Ectodermal cell (in vitro differentiated cells): ENCODE data around the gene PIBF1.
"Not testable (repeated sequence)": the region's sequence is repeated elsewhere in the genome, so short reads cannot be mapped to it uniquely, and the experiment has no call there.

Experiments used
- H3K27ac ChIP-seq: 2 replicates; pipeline ENCODE4 v1.7.0; 2013; ENCODE audit warnings: mild to moderate bottlenecking, low read depth, low read length; ENCODE audit not compliant: insufficient read depth, poor library complexity, severe bottlenecking
- H3K27me3 ChIP-seq: 2 replicates; pipeline ENCODE4 v1.7.0; 2013; ENCODE audit warnings: mild to moderate bottlenecking, low read length; ENCODE audit not compliant: insufficient read depth, control insufficient read depth, poor library complexity, severe bottlenecking
- H3K36me3 ChIP-seq: one replicate; pipeline ENCODE4 v1.7.0; 2013; ENCODE audit warnings: low read length; ENCODE audit not compliant: control insufficient read depth, insufficient read depth
- H3K4me1 ChIP-seq: one replicate; pipeline ENCODE4 v1.7.0; 2013; ENCODE audit warnings: low read length; ENCODE audit not compliant: control insufficient read depth, insufficient read depth
- H3K4me3 ChIP-seq: 2 replicates; pipeline ENCODE4 v1.7.0; 2013; ENCODE audit warnings: low read depth, low read length, control low read depth; ENCODE audit not compliant: insufficient read depth
- H3K9me3 ChIP-seq: 2 replicates; pipeline ENCODE4 v1.7.0; 2013; ENCODE audit warnings: mild to moderate bottlenecking, low read length, moderate library complexity; ENCODE audit not compliant: control insufficient read depth
- WGBS, 2 experiments: methylation state at CpG; one replicate each; pipeline ENCODE4 v1.1.7; 2013; ENCODE audit warnings: missing lambda C conversion rate in 2 of 2; 5-methylcytosine and 5-hydroxymethylcytosine counted together

PIBF1 gene

DNA sequence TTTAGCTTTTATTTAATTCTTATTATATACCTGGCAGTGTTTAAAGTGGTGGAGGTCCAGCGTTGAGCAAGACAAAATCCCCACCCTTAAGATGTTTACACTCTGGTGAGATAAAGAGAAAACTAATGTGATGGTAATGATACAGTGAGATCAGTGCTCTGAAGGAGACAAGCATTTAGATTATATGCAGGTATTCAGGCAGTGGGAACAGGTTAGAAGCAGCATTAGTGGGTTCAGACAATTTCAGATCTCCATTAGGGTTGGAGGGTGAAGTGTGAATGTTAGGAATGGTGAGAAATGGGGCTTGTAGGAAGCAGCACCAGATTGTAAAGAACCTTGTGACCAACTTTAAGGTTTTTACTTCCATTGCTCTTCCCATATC is 39.0 kb downstream of the PIBF1 start:
- no peaks in the 10 kb centered on the region for H3K27me3 ChIP-seq
- no peak overlapping the region for H3K27ac ChIP-seq
- no peaks in the 10 kb centered on the region for H3K9me3 ChIP-seq
- H3K4me3 ChIP-seq: no peak overlapping the region
- WGBS, 2 experiments: 71 to 75% methylated on average over 1 of the region's 1 CpG
- no peaks in the 10 kb centered on the region for H3K36me3 ChIP-seq
- no peaks in the 10 kb centered on the region for H3K4me1 ChIP-seq

GRCh38 chr13:72823081-72823480 is 41.1 kb downstream of the PIBF1 start:
- Histone ChIP-seq H3K27ac (no peak overlapping the region), H3K9me3 (no peaks in the 10 kb centered on the region), H3K4me3 (no peak overlapping the region), H3K27me3 (no peaks in the 10 kb centered on the region), H3K4me1 (no peaks in the 10 kb centered on the region), H3K36me3 (no peaks in the 10 kb centered on the region)
- WGBS, 2 experiments: 100% methylated on average over 2 of the region's 2 CpGs; no CpG with 5 or more reads in 1 of the 2 experiments

- WGBS, 2 experiments: 94 to 96% methylated on average over 3 of the region's 3 CpGs
- H3K9me3 ChIP-seq: no peaks in the 10 kb centered on the region
- H3K4me1 ChIP-seq: no peaks in the 10 kb centered on the region
- H3K27me3 ChIP-seq: no peaks in the 10 kb centered on the region
- no peak overlapping the region for H3K27ac ChIP-seq
- H3K36me3 ChIP-seq: no peaks in the 10 kb centered on the region
- H3K4me3 ChIP-seq: no peak overlapping the region
Measured at GRCh38 chr13:72823724-72824123, 41.8 kb downstream of the PIBF1 start.

GRCh38 chr13:72834601-72835000 is 52.7 kb downstream of the PIBF1 start:
- H3K9me3 ChIP-seq: no peaks in the 10 kb centered on the region
- no peak overlapping the region for H3K27ac ChIP-seq
- WGBS, 2 experiments: 100% methylated on average over 2 of the region's 3 CpGs; no CpG with 5 or more reads in 1 of the 2 experiments
- no peaks in the 10 kb centered on the region for H3K27me3 ChIP-seq
- H3K4me3 ChIP-seq: no peak overlapping the region
- no peaks in the 10 kb centered on the region for H3K4me1 ChIP-seq
- no peaks in the 10 kb centered on the region for H3K36me3 ChIP-seq

- Histone ChIP-seq H3K4me3 (no peak overlapping the region), H3K36me3 (no peaks in the 10 kb centered on the region), H3K4me1 (no peaks in the 10 kb centered on the region), H3K27me3 (no peaks in the 10 kb centered on the region), H3K27ac (no peak overlapping the region), H3K9me3 (no peaks in the 10 kb centered on the region)
- WGBS, 2 experiments: 81 to 100% methylated on average over 1 of the region's 1 CpG
Measured at GRCh38 chr13:72839831-72840426, 58.0 kb downstream of the PIBF1 start.

- no peaks in the 10 kb centered on the region for H3K9me3 ChIP-seq
- H3K4me1 ChIP-seq: no peaks in the 10 kb centered on the region
- WGBS, 2 experiments: 95 to 96% methylated on average over 6 of the region's 6 CpGs
- no peaks in the 10 kb centered on the region for H3K36me3 ChIP-seq
- no peaks in the 10 kb centered on the region for H3K27me3 ChIP-seq
- no peak overlapping the region for H3K27ac ChIP-seq
- no peak overlapping the region for H3K4me3 ChIP-seq
Measured at GRCh38 chr13:72842991-72843390, 61.1 kb downstream of the PIBF1 start.

GRCh38 chr13:72845148-72845547 is 63.2 kb downstream of the PIBF1 start:
- not testable (repeated sequence) for H3K27me3 ChIP-seq, H3K36me3 ChIP-seq, H3K4me1 ChIP-seq, H3K4me3 ChIP-seq, H3K9me3 ChIP-seq, H3K27ac ChIP-seq
- 86 to 100% methylated on average over 2 of the region's 2 CpGs for WGBS, 2 experiments

DNA sequence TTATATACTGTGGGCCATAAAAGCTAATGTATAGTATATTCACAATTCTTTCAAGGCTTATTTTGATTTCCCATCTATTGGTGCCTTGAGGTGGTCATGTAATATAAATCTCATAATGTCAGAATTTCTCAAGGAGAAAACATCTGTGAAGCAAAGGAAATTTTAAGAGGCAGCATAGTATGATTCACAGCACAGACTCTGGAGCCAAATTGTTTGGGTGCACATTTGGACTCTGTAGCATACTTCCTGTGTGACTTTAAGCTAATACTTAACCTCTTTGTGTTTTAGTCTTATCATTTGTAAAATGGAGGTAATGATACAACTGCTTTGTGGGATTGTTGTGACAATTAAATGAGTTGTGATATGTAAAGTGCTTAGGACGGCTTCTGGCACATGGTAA is 67.6 kb downstream of the PIBF1 start:
- Histone ChIP-seq H3K27ac (no peak overlapping the region), H3K4me3 (no peak overlapping the region)
- 88 to 93% methylated on average over 1 of the region's 1 CpG for WGBS, 2 experiments

GRCh38 chr13:72850959-72851677 is 69.2 kb downstream of the PIBF1 start:
- Histone ChIP-seq H3K9me3 (no peaks in the 10 kb centered on the region), H3K27me3 (no peaks in the 10 kb centered on the region), H3K36me3 (no peaks in the 10 kb centered on the region), H3K27ac (no peak overlapping the region), H3K4me1 (no peaks in the 10 kb centered on the region), H3K4me3 (no peak overlapping the region)
- 94 to 95% methylated on average over 18 of the region's 18 CpGs for WGBS, 2 experiments

More for the DNA sequence above, 67.6 kb downstream of the PIBF1 start:
- H3K9me3 ChIP-seq: no peaks in the 10 kb centered on the region
- no peaks in the 10 kb centered on the region for H3K4me1 ChIP-seq
- no peaks in the 10 kb centered on the region for H3K36me3 ChIP-seq
- no peaks in the 10 kb centered on the region for H3K27me3 ChIP-seq

DNA sequence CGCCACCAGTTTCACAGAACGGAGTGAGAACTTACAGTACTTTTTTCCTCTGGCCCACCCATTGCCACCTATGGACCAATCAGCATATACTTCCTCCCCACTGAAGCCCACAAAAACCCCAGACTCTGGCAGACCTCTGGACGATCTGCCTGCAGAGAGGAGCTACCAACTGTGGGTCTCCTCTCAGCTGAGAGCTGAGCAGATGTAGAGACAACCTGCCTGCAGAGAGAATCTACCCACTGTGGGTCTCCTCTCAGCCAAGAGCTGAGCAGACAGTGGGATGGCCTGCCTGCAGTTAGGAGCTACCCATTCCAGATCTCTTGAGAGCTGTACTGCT is 69.7 kb downstream of the PIBF1 start:
- Histone ChIP-seq H3K4me3 (no peak overlapping the region), H3K27me3 (no peaks in the 10 kb centered on the region), H3K4me1 (no peaks in the 10 kb centered on the region), H3K27ac (no peak overlapping the region), H3K9me3 (no peaks in the 10 kb centered on the region), H3K36me3 (no peaks in the 10 kb centered on the region)
- WGBS, 2 experiments: 88 to 89% methylated on average over 3 of the region's 3 CpGs
